NCI-H748 (cell line): ENCODE measurements around the gene CLEC4E.
"Not testable (repeated sequence)": the region's sequence is repeated elsewhere in the genome, so short reads cannot be mapped to it uniquely, and the experiment has no call there.

Experiments
- DNase-seq: peaks from one replicate; lab custom pipeline; 2025; ENCODE audit not compliant: unreplicated experiment; lab: John Stamatoyannopoulos, UW

Gene CLEC4E

GRCh38 chr12:8541562-8541961, 857 bp upstream of the CLEC4E start:
- DNase-seq = no peak

DNA sequence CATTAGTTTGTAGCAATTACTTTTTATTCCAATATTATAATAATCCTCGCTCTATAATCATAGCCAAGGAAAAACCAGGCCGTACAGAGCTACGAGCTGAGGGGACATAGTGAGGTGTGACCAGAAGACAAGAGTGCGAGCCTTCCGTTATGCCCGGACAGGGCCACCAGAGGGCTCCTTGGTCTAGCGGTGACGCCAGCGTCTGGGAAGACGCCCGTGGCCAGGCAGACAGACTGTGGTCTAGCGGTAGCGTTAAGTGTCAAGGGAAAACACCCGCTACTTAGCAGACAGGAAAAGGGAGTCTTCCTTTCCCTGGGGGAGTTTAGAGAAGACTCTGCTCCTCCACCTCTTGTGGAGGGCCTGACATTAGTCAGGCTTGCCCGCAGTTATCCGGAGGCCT, 2.9 kb downstream of the CLEC4E start:
- not testable (repeated sequence) for DNase-seq

GRCh38 chr12:8532045-8532444, 8.7 kb downstream of the CLEC4E start:
- no peak for DNase-seq

GRCh38 chr12:8527250-8528130, 13.2 kb downstream of the CLEC4E start:
- no peak for DNase-seq

GRCh38 chr12:8519171-8519570, 21.5 kb downstream of the CLEC4E start:
- no peak for DNase-seq

- no peak for DNase-seq
These were observed 22.7 kb downstream of the CLEC4E start for GRCh38 chr12:8517971-8518370.

DNA sequence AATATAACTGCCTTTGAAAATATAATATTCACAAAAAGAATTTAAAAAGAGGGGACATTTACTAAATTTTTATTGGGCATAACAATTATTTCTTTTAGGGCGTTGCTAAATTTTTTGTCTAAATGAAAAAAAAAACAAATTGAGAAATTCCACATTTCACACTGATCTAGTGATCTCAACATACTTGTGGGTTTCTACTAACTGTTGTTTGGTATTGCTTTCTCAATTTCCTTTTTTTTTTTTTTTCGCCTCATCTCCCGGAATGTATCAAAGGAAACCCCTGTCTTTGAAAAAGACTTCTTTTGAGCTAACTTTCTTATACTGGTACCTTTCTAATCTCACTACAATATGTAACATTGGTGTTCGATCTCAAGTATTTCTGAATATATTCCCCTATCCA, 27.4 kb downstream of the CLEC4E start, which contains the start of gene CLEC4D:
Gene CLEC4D (plus strand): TSS at position 248 of the 400 bp plus-strand sequence. CDS start 230 bp downstream, outside the sequence.
- DNase-seq = no peak

DNA sequence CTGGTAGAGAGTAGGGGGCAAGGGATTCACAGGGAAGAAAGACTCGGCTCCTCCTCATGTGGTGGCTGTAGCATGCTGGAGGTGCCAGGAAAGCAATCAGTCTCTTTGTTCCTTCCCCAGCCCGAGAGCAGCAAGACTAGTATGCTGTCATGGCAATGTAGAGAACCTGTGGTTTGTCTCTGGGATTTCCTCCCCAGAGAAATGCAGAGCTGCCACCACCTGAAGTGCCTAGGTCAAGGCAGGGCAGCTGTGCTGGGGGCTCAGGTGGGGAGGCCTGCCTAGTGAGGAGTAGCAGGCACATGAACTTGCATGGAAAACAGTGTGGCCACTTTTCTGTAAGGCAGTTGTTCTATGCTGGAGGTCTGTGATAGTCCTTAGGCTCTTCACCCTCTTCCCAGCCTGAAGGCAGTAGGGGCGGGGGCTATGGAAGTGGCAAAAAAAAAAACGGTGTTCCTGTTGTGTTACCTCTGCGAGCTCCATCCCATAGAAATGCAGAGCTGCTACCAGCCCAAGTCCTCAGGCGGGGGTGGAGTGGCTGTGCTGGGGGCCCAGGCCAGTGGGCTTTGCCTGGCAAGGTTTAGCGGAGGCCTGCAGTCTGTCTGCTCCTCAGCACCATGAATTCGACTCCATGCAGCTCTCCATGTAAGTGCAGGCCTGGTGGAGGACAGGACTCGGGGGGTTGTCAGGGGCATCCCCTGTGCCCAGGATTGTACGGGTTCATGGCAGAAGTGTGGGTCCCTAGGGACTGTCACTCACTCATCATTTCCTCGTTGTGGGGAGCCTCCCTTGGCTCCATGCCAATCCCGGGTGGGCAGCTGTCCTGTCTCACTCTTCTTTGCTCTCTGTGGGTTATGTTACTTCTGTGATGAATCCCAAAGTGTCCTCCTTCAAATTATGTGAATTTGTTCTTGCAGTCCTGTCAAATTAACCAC, 31.5 kb downstream of the CLEC4E start:
- DNase-seq = no peak

DNA sequence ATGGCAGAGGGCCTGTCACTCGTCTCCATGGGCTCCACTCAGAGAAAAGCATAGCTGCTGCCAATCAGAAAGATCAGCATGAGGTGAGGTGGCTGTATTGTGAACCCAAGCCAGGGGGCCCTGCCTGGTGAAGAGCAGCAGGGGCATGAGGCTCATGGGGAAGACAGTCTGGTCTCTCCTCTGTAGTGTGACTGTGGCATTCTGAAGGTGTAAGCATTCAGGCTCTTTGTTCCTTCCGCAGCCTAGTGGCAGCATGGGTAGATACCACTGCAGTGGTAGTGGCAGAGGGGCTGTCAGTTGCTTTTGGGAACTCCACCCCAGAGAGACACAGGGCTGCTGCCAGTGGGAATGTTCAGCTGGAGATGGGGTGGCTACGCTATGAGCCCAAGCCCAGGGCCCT, 32.5 kb downstream of the CLEC4E start:
- no peak for DNase-seq

GRCh38 chr12:8507596-8507995, 33.1 kb downstream of the CLEC4E start:
- no peak for DNase-seq

- DNase-seq = no peak
These were observed 36.4 kb downstream of the CLEC4E start for GRCh38 chr12:8504351-8504750.

DNA sequence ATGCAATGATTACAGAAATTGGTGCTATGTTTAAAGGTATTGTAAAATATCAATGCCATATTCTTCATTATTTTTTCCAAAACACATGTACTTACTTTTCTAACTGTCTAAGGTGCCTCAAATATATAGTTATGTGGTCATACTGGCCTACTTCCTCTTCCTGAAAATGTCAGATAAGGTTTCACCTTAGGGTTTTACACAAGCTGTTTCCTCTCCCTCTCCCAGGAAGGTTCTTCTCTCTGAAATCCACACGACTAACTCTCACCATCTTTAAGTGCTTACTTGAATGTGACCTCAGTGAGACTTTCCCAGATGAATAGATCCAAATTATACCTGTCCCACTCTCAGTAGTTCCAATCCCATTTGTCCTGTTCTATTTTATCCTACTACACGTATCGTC, 39.0 kb downstream of the CLEC4E start:
- DNase-seq = no peak

DNA sequence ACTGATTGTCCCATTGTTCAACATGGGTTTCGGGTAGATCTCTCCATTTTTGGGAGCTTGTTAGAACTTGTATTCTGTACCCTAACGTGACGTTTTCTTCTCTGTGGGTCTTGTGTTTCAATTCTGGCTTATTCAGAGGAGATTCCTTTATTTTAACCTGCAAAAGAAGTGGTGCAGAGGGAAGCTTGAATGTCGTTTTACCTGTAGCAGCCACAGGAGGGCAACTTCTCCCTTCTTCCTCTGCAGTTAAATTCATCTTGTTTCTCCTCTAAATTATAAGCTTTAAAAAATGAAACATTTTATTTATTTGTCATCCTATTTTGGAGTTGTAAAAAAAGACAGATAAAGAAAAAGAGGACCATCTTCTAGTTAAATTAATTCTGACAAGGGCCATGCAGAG, 41.1 kb downstream of the CLEC4E start:
- DNase-seq = no peak

DNA sequence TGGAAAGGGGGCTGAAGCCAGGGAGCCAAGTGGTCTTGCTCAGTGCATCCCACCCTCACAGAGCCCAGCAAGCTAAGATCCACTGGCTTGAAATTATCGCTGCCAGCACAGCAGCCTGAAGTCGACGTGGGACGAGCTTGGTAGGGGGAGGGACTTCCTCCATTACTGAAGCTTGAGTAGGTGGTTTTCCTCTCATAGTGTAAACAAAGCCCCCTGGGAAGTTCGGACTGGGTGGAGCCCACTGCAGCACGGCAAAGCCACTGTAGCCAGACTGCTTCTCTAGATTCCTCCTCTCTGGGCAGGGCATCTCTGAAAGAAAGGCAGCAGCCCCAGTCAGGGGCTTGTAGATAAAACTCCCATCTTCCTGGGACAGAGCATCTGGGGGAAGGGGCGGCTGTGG, 44.6 kb downstream of the CLEC4E start:
- DNase-seq = peak; percentile 0

DNA sequence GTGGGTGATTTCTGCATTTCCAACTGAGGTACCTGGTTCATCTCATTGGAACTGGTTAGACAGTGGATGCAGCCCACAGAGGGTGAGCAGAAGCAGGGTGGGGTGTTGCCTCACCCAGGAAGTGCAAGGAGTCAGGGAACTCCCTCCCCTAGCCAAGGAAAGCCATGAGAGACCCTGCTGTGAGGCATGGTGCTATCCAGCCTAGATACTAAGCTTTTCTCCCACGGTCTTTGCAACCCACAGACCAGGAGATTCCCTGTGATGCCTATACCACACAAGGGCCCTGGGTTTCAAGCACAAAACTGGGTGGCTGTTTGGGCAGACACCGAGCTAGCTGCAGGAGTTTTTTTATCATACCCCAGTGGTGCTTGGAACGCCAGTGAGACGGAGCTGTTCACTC, 45.0 kb downstream of the CLEC4E start:
- not testable (repeated sequence) for DNase-seq

DNA sequence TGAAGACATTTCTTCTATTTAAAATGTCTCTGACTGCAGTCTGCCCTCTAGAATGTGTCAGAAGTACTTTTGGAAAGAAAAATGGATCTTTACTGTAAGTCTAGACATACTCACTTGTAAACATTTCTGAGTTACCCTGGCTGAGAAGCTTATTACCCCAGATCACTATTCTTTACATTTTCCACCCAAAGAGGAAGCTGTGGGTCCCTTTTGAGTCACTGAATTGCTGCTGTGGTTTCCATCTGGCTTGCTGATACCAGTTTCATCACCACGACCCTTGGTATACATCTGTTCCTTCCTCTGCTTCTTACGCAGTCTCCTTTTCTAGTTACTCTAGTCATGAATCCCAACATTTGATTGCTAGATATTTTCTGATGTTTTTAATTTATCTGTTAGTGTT, 47.6 kb downstream of the CLEC4E start:
- DNase-seq = no peak

DNA sequence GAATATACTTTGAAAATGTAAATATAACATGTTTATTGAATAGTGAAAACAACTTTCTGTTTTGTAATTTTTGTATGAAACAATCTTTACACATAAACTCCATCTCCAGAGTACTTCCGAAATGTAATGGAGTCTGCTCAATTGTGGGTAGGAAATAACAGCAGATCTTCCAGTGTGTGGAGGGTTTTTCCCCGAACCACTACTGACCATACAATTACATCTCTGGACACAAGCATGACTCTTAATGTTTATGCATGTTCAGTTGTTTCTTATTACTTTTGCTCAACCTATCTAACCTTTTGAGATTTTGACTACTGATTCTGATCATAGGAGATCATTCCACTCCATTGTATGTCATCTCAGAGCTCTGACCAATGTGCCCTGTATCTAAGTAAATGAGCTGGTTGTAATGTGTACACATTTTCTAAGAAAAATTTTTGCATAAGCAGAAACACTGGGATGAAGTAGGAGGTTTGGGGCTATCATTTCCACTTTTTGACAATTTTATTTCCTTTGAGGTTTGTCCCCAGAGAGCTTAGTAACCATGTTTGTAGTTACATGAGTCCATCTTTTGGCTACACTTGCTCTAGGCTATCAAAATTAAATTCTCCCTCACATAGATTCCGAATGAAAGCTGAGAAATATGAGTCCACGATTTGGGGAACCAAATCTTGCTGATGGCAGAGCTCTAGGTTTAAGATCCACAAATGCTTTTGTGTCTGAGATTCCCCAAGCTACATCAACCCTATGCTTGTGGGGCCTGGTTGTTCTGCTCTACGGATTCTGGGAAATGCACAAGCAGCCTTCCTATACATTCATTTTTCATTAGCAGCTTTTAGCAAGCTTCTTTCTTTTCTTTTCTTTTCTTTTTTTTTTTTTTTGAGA, 48.8 kb downstream of the CLEC4E start:
- DNase-seq = no peak
